ENCODE data around the gene EPYC. TPM values are rescaled to one million over a fixed set of nuclear protein-coding genes. Genes with fewer than 3 reads are reported as not detected.
A peak's percentile ranks its signal among the peaks of the same experiment; 100 is the strongest.

The EPYC gene
- total RNA-seq, 1 donor from 2014 or later: 0.39 TPM

DNA sequence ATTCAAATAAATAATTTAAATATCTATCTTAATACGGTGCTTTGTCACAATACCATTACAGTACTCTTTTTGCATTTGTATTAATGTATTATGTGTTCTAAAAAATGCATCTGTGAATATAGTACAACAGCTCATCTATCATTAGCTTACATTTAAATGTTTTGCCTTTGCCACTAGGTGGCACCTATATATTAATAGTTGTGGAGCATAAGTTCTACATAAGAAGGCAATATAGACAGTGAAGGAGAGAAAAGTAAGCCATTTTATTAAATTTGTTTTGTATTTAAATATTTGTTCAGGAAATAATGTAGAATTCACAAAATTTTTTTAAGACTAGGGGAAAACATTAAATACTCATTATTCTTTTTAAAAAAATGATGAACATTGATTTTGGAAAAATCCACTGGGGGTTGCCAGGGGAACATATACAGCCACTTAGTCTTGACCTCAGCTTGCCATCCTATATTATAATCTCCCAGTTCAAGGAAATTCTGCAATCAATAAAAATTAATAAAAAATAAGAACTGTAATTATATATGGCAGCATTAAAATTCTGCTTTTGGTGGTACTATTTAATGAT lies 59.6 kb downstream of the EPYC start:
- Histone ChIP-seq H2AFZ (ENCODE audit: low read depth, low read length) (no peak overlapping the region), H4K20me1 (ENCODE audit: insufficient read depth, low read length) (no peaks in the 10 kb centered on the region), H3K9ac (ENCODE audit: low read length) (no peak overlapping the region), H3K27me3 (ENCODE audit: insufficient read depth, low read length) (no peaks in the 10 kb centered on the region), H3K4me2 (ENCODE audit: low read length) (no peak overlapping the region), H3K79me2 (ENCODE audit: insufficient read depth, low read length) (no peaks in the 10 kb centered on the region), H3K4me3 (ENCODE audit: insufficient read depth, low read depth, low read length) (no peak overlapping the region), H3K36me3 (ENCODE audit: insufficient read depth, low read length) (no peaks in the 10 kb centered on the region), H3K4me1 (ENCODE audit: insufficient read depth, low read length) (no peaks in the 10 kb centered on the region), H3K27ac (ENCODE audit: low read depth, low read length) (no peak overlapping the region), H3K9me3 (ENCODE audit: insufficient read depth, low read depth, low read length) (no peaks in the 10 kb centered on the region)
- peak; percentile 12 for DNase-seq (ENCODE audit: low read depth)
- H3K4me1 Mint-ChIP-seq (ENCODE audit: low read depth, unreplicated experiment): no peaks in the 10 kb centered on the region
- no peaks in the 10 kb centered on the region for H3K9me3 Mint-ChIP-seq (ENCODE audit: unreplicated experiment)
- H3K27me3 Mint-ChIP-seq (ENCODE audit: low read depth, unreplicated experiment): no peaks in the 10 kb centered on the region
- H3K4me3 Mint-ChIP-seq (ENCODE audit: unreplicated experiment): no peak overlapping the region
- FAIRE-seq: peak; percentile 13
- H3K27ac Mint-ChIP-seq (ENCODE audit: unreplicated experiment): no peak overlapping the region
- no peaks in the 10 kb centered on the region for H3K36me3 Mint-ChIP-seq (ENCODE audit: low read depth, unreplicated experiment)
- no peak for TF ChIP-seq EZH2 (IDR thresholded peaks at IDR 0.05; ENCODE audit: insufficient read depth, low read length)
- TF ChIP-seq, protein P1, sequence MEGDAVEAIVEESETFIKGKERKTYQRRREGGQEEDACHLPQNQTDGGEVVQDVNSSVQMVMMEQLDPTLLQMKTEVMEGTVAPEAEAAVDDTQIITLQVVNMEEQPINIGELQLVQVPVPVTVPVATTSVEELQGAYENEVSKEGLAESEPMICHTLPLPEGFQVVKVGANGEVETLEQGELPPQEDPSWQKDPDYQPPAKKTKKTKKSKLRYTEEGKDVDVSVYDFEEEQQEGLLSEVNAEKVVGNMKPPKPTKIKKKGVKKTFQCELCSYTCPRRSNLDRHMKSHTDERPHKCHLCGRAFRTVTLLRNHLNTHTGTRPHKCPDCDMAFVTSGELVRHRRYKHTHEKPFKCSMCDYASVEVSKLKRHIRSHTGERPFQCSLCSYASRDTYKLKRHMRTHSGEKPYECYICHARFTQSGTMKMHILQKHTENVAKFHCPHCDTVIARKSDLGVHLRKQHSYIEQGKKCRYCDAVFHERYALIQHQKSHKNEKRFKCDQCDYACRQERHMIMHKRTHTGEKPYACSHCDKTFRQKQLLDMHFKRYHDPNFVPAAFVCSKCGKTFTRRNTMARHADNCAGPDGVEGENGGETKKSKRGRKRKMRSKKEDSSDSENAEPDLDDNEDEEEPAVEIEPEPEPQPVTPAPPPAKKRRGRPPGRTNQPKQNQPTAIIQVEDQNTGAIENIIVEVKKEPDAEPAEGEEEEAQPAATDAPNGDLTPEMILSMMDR (IDR thresholded peaks at IDR 0.05; ENCODE audit: insufficient read depth, low read depth, low read length): peak; percentile 44

DNA sequence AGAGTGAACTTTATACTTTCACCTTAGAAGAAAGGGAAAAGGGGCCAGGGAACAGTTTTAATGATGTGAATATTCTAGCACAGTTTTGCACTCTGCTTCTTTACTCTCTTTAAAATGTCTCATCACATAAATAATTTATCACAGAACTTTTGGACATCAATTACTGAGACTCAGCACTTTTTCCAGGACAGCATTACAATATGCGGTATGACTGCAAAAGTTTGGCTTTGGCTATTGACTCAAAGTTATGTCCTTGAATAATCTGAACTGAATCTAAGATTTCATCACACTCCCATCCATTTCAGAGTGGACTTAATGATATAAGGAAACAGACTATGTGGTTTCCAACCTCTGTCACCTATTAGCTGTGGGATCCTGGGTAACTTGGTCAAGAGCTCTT lies 61.5 kb downstream of the EPYC start:
- H3K36me3 ChIP-seq (ENCODE audit: insufficient read depth, low read length): no peaks in the 10 kb centered on the region
- Mint-ChIP-seq H3K27me3 (ENCODE audit: low read depth, unreplicated experiment) (no peaks in the 10 kb centered on the region), H3K4me1 (ENCODE audit: low read depth, unreplicated experiment) (peaks cover 6% of the 10 kb centered on the region), H3K4me3 (ENCODE audit: unreplicated experiment) (no peak overlapping the region), H3K9me3 (ENCODE audit: unreplicated experiment) (no peaks in the 10 kb centered on the region), H3K36me3 (ENCODE audit: low read depth, unreplicated experiment) (no peaks in the 10 kb centered on the region), H3K27ac (ENCODE audit: unreplicated experiment) (no peak overlapping the region)
- no peak overlapping the region for H2AFZ ChIP-seq (ENCODE audit: low read depth, low read length)
- no peak for FAIRE-seq
- H3K27ac ChIP-seq (ENCODE audit: low read depth, low read length): no peak overlapping the region
- no peaks in the 10 kb centered on the region for H3K27me3 ChIP-seq (ENCODE audit: insufficient read depth, low read length)
- H3K4me1 ChIP-seq (ENCODE audit: insufficient read depth, low read length): peaks cover 8% of the 10 kb centered on the region
- no peak overlapping the region for H3K4me3 ChIP-seq (ENCODE audit: insufficient read depth, low read depth, low read length)
- TF ChIP-seq, protein P1 (IDR thresholded peaks at IDR 0.05; ENCODE audit: insufficient read depth, low read depth, low read length): no peak
- no peak for TF ChIP-seq EZH2 (IDR thresholded peaks at IDR 0.05; ENCODE audit: insufficient read depth, low read length)
- H3K9me3 ChIP-seq (ENCODE audit: insufficient read depth, low read depth, low read length): no peaks in the 10 kb centered on the region
- no peak overlapping the region for H3K9ac ChIP-seq (ENCODE audit: low read length)
- no peaks in the 10 kb centered on the region for H4K20me1 ChIP-seq (ENCODE audit: insufficient read depth, low read length)
- H3K79me2 ChIP-seq (ENCODE audit: insufficient read depth, low read length): no peaks in the 10 kb centered on the region
- H3K4me2 ChIP-seq (ENCODE audit: low read length): no peak overlapping the region
- no peak for DNase-seq (ENCODE audit: low read depth)

DNA sequence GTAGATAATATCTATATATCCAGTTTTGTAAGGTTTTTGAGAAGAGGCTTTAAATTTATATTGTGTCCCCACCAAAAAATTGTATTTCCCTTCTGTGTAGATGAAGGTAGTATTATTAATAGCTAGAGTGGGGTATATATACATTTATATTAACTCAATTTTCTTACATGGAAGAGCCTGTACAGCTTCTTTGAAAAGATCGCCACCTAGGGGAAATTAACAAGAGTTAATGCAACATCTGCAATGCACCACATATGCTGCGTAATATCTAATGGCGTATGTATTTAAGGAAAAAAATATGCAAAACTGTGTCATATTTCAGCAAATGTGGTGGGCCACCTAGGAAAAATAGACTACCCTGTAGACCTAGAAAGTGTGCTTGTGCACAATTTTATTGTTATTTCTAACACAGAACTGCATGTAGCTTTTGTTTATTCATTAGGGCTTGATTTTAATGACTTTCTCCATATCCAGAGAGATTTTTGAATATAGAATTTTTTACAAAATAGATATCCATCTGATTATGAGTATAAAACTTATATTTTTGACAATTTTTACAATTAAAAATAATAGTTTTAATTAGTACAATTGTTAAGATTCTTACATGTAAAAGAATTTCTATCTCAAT lies 63.8 kb downstream of the EPYC start:
- no peaks in the 10 kb centered on the region for H3K36me3 ChIP-seq (ENCODE audit: insufficient read depth, low read length)
- Mint-ChIP-seq H3K27ac (ENCODE audit: unreplicated experiment) (no peak overlapping the region), H3K36me3 (ENCODE audit: low read depth, unreplicated experiment) (no peaks in the 10 kb centered on the region), H3K4me3 (ENCODE audit: unreplicated experiment) (no peak overlapping the region), H3K9me3 (ENCODE audit: unreplicated experiment) (no peaks in the 10 kb centered on the region), H3K4me1 (ENCODE audit: low read depth, unreplicated experiment) (peaks cover 11% of the 10 kb centered on the region), H3K27me3 (ENCODE audit: low read depth, unreplicated experiment) (no peaks in the 10 kb centered on the region)
- peaks cover 9% of the 10 kb centered on the region for H3K4me1 ChIP-seq (ENCODE audit: insufficient read depth, low read length)
- no peaks in the 10 kb centered on the region for H3K27me3 ChIP-seq (ENCODE audit: insufficient read depth, low read length)
- no peak for FAIRE-seq
- TF ChIP-seq, protein P1 (IDR thresholded peaks at IDR 0.05; ENCODE audit: insufficient read depth, low read depth, low read length): peak; percentile 69
- no peak for TF ChIP-seq EZH2 (IDR thresholded peaks at IDR 0.05; ENCODE audit: insufficient read depth, low read length)
- peak; percentile 52 for DNase-seq (ENCODE audit: low read depth)
- H3K9ac ChIP-seq (ENCODE audit: low read length): no peak overlapping the region
- H4K20me1 ChIP-seq (ENCODE audit: insufficient read depth, low read length): no peaks in the 10 kb centered on the region
- H3K4me2 ChIP-seq (ENCODE audit: low read length): no peak overlapping the region
- no peak overlapping the region for H3K27ac ChIP-seq (ENCODE audit: low read depth, low read length)
- H3K9me3 ChIP-seq (ENCODE audit: insufficient read depth, low read depth, low read length): no peaks in the 10 kb centered on the region
- H3K79me2 ChIP-seq (ENCODE audit: insufficient read depth, low read length): no peaks in the 10 kb centered on the region
- no peak overlapping the region for H2AFZ ChIP-seq (ENCODE audit: low read depth, low read length)
- H3K4me3 ChIP-seq (ENCODE audit: insufficient read depth, low read depth, low read length): no peak overlapping the region
